Spleen (tissue), 11 donors: ENCODE results near the gene UBALD2. TPM values are rescaled to one million over a fixed set of nuclear protein-coding genes. Genes with fewer than 3 reads are reported as not detected.

Source experiments
- DNase-seq: peaks from one replicate; pipeline ENCODE4 v3.0.0-alpha.2; 2020
- H3K27ac ChIP-seq, 8 donors: fragments of 200-600 bp; sonication (generic) in 7 of 8; 1 replicate in 4 of 8; 2 replicates in 4 of 8; pipeline versions ENCODE4 v1.5.0 to v1.8.0; 2016 to 2021; ENCODE audit warnings: inconsistent platforms in 4 of 8, mild to moderate bottlenecking in 4 of 8, moderate library complexity in 1 of 8
- H3K27me3 ChIP-seq, 7 donors: fragments of 200-600 bp; sonication (generic) in 6 of 7; replicated peaks in 1 of 7; 1 replicate in 4 of 7; 2 replicates in 3 of 7; pipeline versions ENCODE4 v1.5.0 to v1.8.0; 2016 to 2021; ENCODE audit warnings: inconsistent platforms in 3 of 7, mild to moderate bottlenecking in 1 of 7
- H3K36me3 ChIP-seq, 6 donors: fragments of 200-600 bp; sonication (generic) in 5 of 6; 1 replicate in 4 of 6; 2 replicates in 2 of 6; pipeline versions ENCODE4 v1.5.0 to v1.8.0; 2016 to 2021; ENCODE audit warnings: inconsistent platforms in 2 of 6
- H3K4me1 ChIP-seq, 6 donors: fragments of 200-600 bp; sonication (generic) in 5 of 6; 1 replicate in 3 of 6; 2 replicates in 3 of 6; pipeline versions ENCODE4 v1.5.0 to v1.8.0; 2016 to 2021; ENCODE audit warnings: inconsistent platforms in 3 of 6
- H3K4me3 ChIP-seq, 8 donors: fragments of 200-600 bp; sonication (generic) in 7 of 8; 1 replicate in 4 of 8; 2 replicates in 4 of 8; pipeline versions ENCODE4 v1.5.0 to v1.8.0; 2016 to 2021; ENCODE audit warnings: inconsistent platforms in 4 of 8, mild to moderate bottlenecking in 4 of 8, moderate library complexity in 2 of 8
- H3K9me3 ChIP-seq, 8 donors: fragments of 200-600 bp; sonication (generic) in 7 of 8; 1 replicate in 4 of 8; 2 replicates in 4 of 8; pipeline versions ENCODE4 v1.5.0 to v1.8.0; 2016 to 2021; ENCODE audit warnings: inconsistent platforms in 4 of 8
- POLR2A ChIP-seq, 3 donors: fragments of 450-650 bp; IDR thresholded peaks; one replicate each; pipeline ENCODE4 v1.5.1; 2017; ENCODE audit warnings: antibody characterized with exemption in 3 of 3, mild to moderate bottlenecking in 1 of 3
- POLR2AphosphoS5 ChIP-seq, 3 donors: sonication (generic); formaldehyde crosslinking; IDR thresholded peaks; one replicate each; pipeline ENCODE4 v1.5.1; 2017; ENCODE audit warnings: antibody characterized with exemption in 3 of 3
- WGBS, 5 donors: extraction: QIAGEN DNeasy Blood & Tissue Kit in 3 of 5; methylation state at CpG; one replicate each; pipeline versions ENCODE4 v1.1.5 to v1.1.7; 2013 to 2018; 5-methylcytosine and 5-hydroxymethylcytosine counted together
- intact Hi-C: fragments of 100-400 bp; cut with DNase I; formaldehyde crosslinking; loops from one replicate; pipeline ENCODE4 v1.15.0; 2023; ENCODE audit warnings: low total_unique reads
- polyA plus RNA-seq, 3 donors: library from polyadenylated mRNA; stranded (reverse); fragments of 200-250 nt; gene quantifications; one replicate each; pipeline ENCODE4 v1.2.1, GENCODE V29; 2013
- total RNA-seq, 7 donors: library from RNA; depleted of rRNA in 3 of 7; stranded (reverse); fragments of >200 nt in 3 of 7; fragmentation: NEBNext Ultra II Directional in 4 of 7; extraction: Animal tissue kit (Norgen Biotek cat#: 25700) in 4 of 7; gene quantifications; one replicate each; pipeline versions ENCODE4 v1.1.0 to v1.2.1, GENCODE V29; 2016 to 2021
- TF ChIP-seq, protein P1 (sequence below), 11 experiments: fragments of 200-600 bp in 7 of 11; fragments of 450-650 bp in 4 of 11; sonication (generic) in 4 of 11; IDR thresholded peaks in 8 of 11; conservative IDR thresholded peaks in 3 of 11; 1 replicate in 7 of 11; 2 replicates in 4 of 11; pipeline versions ENCODE4 v1.4.0 to v1.8.0; 2016 to 2021; ENCODE audit warnings: antibody characterized with exemption in 11 of 11, inconsistent platforms in 4 of 11, mild to moderate bottlenecking in 1 of 11
- donor health status: healthy with polysubstance abuse.
- donor health status: DM: no; HTN: no; CAD: no; lungs with moderate emphysema.
- donor health status: DM: no; HTN: no; CAD: no.
- donor health status: Bipolar disorder and iron deficiency.
- donor health status: healthy.
- donor health status: DM: no; HTN: no; CAD: no.
- donor health status: DM: yes; HTN: yes; CAD: no.

The UBALD2 gene
- total and polyA plus RNA-seq, 10 donors, result 28.9 to 91.3 (median 49.2) TPM

DNA sequence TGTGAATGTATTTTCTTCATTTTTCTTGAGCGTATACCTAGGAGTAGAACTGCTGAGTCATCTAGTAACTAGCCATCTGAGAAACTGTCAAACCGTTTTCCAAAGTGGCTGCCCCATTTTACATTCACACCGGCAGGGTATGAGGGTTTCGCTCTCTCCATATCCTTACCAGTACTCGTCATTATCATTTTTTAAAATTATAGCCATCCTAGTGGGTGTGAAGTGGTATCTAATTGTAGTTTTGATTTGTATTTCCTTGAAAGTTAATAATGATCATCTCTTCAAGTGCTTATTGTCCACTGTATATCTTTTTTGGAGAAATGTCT lies 30.8 kb upstream of the UBALD2 start:
- no peaks in the 10 kb centered on the region for H3K36me3 ChIP-seq
- intact Hi-C loops, result loop anchor here (10.0 kb wide), 1 partner anchor 50 kb away; no protein-coding TSS in a partner anchor
- H3K27ac ChIP-seq, result no peak overlapping the region
- 60 to 72% (median 63%) methylated on average over 5 of the region's 5 CpGs for WGBS, 5 donors
- DNase-seq, result no peak
- peaks cover 0 to 17% (median 0%) of the 10 kb centered on the region in 7 donors for H3K27me3 ChIP-seq
- no peak for TF ChIP-seq POLR2AphosphoS5 (IDR thresholded peaks at IDR 0.05)
- TF ChIP-seq, protein P1, sequence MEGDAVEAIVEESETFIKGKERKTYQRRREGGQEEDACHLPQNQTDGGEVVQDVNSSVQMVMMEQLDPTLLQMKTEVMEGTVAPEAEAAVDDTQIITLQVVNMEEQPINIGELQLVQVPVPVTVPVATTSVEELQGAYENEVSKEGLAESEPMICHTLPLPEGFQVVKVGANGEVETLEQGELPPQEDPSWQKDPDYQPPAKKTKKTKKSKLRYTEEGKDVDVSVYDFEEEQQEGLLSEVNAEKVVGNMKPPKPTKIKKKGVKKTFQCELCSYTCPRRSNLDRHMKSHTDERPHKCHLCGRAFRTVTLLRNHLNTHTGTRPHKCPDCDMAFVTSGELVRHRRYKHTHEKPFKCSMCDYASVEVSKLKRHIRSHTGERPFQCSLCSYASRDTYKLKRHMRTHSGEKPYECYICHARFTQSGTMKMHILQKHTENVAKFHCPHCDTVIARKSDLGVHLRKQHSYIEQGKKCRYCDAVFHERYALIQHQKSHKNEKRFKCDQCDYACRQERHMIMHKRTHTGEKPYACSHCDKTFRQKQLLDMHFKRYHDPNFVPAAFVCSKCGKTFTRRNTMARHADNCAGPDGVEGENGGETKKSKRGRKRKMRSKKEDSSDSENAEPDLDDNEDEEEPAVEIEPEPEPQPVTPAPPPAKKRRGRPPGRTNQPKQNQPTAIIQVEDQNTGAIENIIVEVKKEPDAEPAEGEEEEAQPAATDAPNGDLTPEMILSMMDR (IDR thresholded peaks at IDR 0.05 in 8 of 11, conservative IDR thresholded peaks at IDR 0.05 in 3 of 11), result no peak
- TF ChIP-seq POLR2A (IDR thresholded peaks at IDR 0.05), result no peak
- no peak overlapping the region for H3K4me3 ChIP-seq
- H3K4me1 ChIP-seq, result peaks cover 0 to 7% (median 0%) of the 10 kb centered on the region in 6 donors
- no peaks in the 10 kb centered on the region for H3K9me3 ChIP-seq

DNA sequence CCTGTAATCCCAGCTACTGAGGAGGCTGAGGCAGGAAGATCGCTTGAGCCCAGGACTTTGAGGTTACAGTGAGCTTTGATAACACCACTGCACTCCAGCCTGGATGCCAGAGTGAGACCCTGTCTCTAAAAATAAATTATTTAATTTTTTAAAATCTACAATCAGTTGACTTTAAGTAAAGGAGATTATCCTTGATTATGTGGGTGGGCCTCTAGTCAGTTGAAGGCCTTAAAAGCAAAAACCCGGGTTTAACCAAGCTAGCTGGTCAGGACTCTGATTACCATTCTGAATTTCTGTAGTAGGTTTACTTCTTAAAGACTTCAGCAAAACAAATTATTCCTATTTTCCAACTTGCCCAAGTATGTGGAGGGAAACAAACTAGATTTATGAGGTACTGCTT lies 29.3 kb upstream of the UBALD2 start:
- Histone ChIP-seq H3K27ac (no peak overlapping the region), H3K4me3 (no peak overlapping the region), H3K27me3 (peaks cover 0 to 28% (median 8%) of the 10 kb centered on the region in 7 donors), H3K36me3 (no peaks in the 10 kb centered on the region), H3K4me1 (peaks cover 1 to 16% (median 8%) of the 10 kb centered on the region in 6 donors), H3K9me3 (no peaks in the 10 kb centered on the region)
- DNase-seq, result no peak
- WGBS, 5 donors, result 87 to 97% (median 95%) methylated on average over 2 of the region's 2 CpGs
- TF ChIP-seq POLR2AphosphoS5 (IDR thresholded peaks at IDR 0.05), result no peak
- TF ChIP-seq, protein P1 (IDR thresholded peaks at IDR 0.05 in 8 of 11, conservative IDR thresholded peaks at IDR 0.05 in 3 of 11), result no peak
- TF ChIP-seq POLR2A (IDR thresholded peaks at IDR 0.05), result no peak
- intact Hi-C loops, result loop anchor here (10.0 kb wide), 1 partner anchor 51 kb away; no protein-coding TSS in a partner anchor

DNA sequence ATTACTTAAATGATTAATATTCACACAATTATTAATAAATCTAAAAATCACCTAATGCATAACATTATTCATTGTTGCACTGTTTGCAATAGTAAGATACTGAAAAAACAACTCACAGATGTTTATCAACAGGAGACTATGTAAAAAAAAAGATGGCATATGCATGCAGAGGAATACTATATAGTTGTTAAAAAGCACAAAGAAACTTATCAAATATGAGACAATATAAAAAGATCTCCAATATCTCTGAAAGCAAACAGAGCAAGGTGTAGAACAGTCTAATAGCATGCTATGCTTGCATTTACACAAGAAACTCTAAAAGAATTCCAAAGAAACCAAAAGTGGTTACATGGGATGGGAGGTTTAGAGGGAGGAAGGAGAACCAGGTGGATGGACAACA lies 28.5 kb upstream of the UBALD2 start:
- intact Hi-C loops, result loop anchor here (10.0 kb wide), 1 partner anchor 52 kb away; no protein-coding TSS in a partner anchor
- Histone ChIP-seq H3K4me1 (peaks cover 8 to 24% (median 16%) of the 10 kb centered on the region in 6 donors), H3K27ac (no peak overlapping the region), H3K4me3 (no peak overlapping the region), H3K9me3 (no peaks in the 10 kb centered on the region), H3K36me3 (no peaks in the 10 kb centered on the region), H3K27me3 (peaks cover 0 to 36% (median 13%) of the 10 kb centered on the region in 7 donors)
- no peak for DNase-seq
- TF ChIP-seq, protein P1 (IDR thresholded peaks at IDR 0.05 in 8 of 11, conservative IDR thresholded peaks at IDR 0.05 in 3 of 11), result no peak
- TF ChIP-seq POLR2AphosphoS5 (IDR thresholded peaks at IDR 0.05) (no peak), POLR2A (IDR thresholded peaks at IDR 0.05) (no peak)

DNA sequence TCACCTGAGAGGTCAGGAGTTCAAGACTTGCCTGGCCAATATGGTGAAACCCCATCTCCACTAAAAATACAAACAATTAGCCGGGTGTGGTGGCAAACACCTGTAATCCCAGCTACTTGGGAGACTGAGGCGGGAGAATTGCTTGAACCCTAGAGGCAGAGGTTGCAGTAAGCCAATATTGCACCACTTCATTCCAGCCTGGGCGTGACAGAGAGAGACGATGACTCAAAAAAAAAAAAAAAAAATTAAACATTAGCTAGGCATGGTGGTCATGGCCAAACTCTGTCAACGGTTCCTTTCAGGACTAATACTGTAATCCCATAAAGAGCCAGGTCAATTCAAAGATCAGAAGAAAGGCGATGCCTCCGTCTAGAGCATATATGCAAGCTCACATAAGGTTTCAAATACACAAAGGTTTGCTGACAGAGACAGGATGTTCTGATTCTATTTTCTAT lies 27.3 kb upstream of the UBALD2 start:
- no peak for DNase-seq
- peaks cover 8 to 26% (median 17%) of the 10 kb centered on the region in 6 donors for H3K4me1 ChIP-seq
- H3K36me3 ChIP-seq, result no peaks in the 10 kb centered on the region
- intact Hi-C loops, result loop anchor here (10.0 kb wide), 1 partner anchor 53 kb away; no protein-coding TSS in a partner anchor
- no peak overlapping the region for H3K27ac ChIP-seq
- H3K4me3 ChIP-seq, result no peak overlapping the region
- WGBS, 5 donors, result 87 to 94% (median 88%) methylated on average over 7 of the region's 7 CpGs
- H3K9me3 ChIP-seq, result no peaks in the 10 kb centered on the region
- H3K27me3 ChIP-seq, result peaks cover 0 to 48% (median 22%) of the 10 kb centered on the region in 7 donors
- TF ChIP-seq, protein P1 (IDR thresholded peaks at IDR 0.05 in 8 of 11, conservative IDR thresholded peaks at IDR 0.05 in 3 of 11), result no peak
- TF ChIP-seq POLR2A (IDR thresholded peaks at IDR 0.05) (no peak), POLR2AphosphoS5 (IDR thresholded peaks at IDR 0.05) (no peak)
